HL-60/S4 treated with phorbol 12-myristate 13-acetate at 8.2 ng/mL for 4 days and 3 days (cell line): ENCODE measurements around the gene APOA1.

Experiments
- in situ Hi-C: fragments of 300-500 bp; cut with MboI; formaldehyde crosslinking; loops from 2 replicates; pipeline ENCODE4 v1.15.0; 2022; ENCODE audit warnings: low sequenced_read_pairs

APOA1 gene

DNA sequence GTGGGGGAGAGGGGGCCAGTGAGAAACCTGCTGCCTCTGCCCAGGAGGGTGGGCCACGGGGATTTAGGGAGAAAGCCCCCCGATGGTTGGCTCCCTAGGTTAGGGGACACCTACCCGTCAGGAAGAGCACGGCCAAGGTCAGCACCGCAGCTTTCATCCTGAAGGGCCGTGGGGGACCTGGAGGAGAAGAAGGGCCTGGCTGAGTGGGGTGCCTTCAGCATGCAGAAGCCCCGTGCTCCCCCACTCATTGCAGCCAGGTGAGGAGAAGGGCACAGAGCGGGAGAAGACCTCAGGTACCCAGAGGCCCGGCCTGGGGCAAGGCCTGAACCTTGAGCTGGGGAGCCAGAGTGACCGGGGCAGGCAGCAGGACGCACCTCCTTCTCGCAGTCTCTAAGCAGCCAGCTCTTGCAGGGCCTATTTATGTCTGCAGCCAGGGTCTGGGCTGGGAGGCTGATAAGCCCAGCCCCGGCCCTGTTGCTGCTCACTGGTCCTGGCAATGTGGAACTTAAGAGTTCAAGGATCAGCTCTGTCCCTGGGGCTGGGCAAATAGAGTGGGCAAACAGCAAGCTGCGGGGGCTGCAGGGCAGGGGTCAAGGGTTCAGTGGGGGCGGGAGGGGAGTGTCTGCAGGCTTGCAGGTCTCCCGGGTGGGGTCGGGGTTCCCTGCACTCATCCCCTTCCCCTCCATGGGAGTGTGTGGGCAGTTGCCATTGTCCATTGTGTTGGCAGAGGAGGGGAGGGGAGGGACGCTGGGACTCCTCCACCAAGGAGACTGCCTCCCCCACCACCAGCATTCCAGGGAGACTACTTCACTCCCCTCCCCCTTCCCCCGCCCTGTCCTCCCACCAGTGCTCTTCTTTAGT, at the start of gene APOA1:
Gene APOA1 (minus strand): TSS at position 392 of the 861 bp plus-strand sequence. CDS start 235 bp downstream, at position 157.
- in situ Hi-C loops: no loop called here

- in situ Hi-C loops: no loop called here
Observed at GRCh38 chr11:116885951-116886655, 48.7 kb upstream of the APOA1 start.

DNA sequence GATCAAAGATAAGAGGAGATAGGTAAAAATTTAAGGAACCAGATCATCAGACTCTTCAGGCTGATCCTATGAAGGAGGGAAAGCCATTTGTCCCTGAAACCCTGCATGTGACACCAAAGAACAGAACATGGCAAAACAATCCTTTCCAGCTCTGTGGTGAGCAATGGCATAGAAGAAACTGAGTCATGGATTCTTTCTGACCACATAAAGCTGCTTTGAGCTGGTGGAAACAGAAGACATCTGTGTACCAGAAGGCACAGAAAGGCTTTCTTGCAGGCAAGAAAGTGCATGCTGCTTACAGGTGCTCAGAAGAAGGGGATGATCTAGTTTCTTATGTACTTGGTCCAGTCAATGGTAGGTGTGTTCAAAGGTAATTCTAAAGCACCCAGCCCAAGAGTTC, 45.0 kb upstream of the APOA1 start:
- in situ Hi-C loops: no loop called here

- in situ Hi-C loops: no loop called here
Observed at GRCh38 chr11:116881143-116881542, 43.7 kb upstream of the APOA1 start.

DNA sequence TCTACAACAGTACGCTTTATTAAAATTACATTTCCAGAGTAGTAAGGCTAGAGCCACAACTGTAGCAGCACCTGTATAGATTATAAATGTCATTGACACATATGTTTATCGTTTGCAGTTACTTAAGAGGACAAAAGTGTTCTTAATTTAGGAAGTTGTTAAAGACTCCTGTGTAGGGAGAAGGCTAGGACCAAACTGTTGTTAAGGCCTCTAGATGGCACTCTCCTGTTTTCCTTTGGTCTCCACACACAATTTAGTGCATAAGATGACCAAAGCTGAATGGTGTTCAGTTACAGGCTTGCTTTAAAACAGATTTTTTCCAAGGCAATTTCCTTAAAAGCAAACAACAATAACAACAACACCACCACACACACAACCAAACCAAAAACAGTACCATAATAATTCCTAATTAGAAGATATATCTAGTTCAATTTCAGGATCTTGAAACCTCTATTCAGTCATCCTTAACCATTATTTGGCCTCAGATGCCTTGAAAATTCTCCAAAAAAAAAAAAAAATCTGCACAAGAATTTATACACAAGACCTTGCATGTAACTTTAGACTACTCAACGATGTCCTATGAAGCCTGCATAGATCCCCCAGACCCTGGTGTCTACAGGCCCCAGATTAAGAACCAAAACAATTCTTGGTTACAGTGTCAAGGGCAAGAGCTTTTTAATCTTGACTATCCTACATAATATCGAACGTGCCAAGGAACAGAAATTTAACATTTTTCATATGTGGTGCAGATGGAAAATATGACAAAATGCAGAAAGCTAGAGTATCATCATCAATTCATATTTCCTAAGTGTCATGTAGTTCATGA, 42.6 kb upstream of the APOA1 start:
- in situ Hi-C loops: loop anchor here (10.0 kb wide), 1 partner anchor 225 kb away; no protein-coding TSS in a partner anchor

GRCh38 chr11:116876656-116877055, 39.2 kb upstream of the APOA1 start:
- in situ Hi-C loops: loop anchor here (10.0 kb wide), 1 partner anchor 228 kb away; no protein-coding TSS in a partner anchor

- in situ Hi-C loops: loop anchor here (10.0 kb wide), 1 partner anchor 230 kb away; no protein-coding TSS in a partner anchor
Observed at GRCh38 chr11:116875194-116875593, 37.8 kb upstream of the APOA1 start.

DNA sequence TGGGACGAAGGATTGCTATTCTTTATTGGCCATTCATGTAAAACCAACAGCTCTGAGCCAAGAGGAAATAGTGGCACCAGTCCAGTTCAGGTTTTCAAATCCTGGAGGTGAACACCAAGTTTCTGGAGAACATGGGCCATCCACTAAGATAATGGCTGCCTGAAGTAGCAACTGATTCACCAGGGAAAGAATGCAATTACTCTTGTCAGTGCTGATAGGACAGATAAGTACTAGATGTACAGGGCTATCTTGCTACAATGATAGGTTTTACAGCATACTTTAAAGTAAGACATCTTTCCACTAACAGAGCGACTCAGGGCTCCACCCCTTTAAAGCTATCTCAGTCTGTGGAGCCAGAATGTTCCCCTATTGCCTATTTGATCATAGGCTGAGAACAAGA, 36.8 kb upstream of the APOA1 start:
- in situ Hi-C loops: loop anchor here (10.0 kb wide), 1 partner anchor 231 kb away; no protein-coding TSS in a partner anchor

- in situ Hi-C loops: loop anchor here (10.0 kb wide), 1 partner anchor 231 kb away; no protein-coding TSS in a partner anchor
Observed at GRCh38 chr11:116873381-116873780, 36.0 kb upstream of the APOA1 start.

GRCh38 chr11:116871248-116871647, 33.8 kb upstream of the APOA1 start:
- in situ Hi-C loops: loop anchor here (10.0 kb wide), 1 partner anchor 234 kb away; no protein-coding TSS in a partner anchor

DNA sequence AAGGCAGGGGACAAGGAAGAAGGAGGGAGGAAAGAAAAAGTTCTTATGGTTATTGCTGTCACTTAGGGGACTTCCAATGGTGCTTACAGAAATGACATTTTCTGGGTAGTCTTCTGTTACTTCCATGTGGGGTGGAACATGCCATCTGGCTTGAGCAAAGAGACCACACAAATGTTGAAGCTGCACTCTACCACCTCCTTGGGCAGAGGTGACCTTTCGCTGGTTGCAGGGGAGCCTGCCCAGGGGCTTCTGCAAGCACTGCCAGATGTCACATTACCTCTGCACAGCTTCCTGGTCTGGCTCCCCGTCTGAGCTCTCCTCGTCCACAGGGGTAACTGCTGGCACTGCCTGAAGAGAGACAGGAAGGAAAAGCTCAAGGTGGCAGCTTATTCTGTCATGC, 32.6 kb upstream of the APOA1 start:
- in situ Hi-C loops: loop anchor here (10.0 kb wide), 1 partner anchor 235 kb away; no protein-coding TSS in a partner anchor

- in situ Hi-C loops: loop anchor here (10.0 kb wide), 1 partner anchor 235 kb away; no protein-coding TSS in a partner anchor
Observed at GRCh38 chr11:116869610-116870009, 32.2 kb upstream of the APOA1 start.

DNA sequence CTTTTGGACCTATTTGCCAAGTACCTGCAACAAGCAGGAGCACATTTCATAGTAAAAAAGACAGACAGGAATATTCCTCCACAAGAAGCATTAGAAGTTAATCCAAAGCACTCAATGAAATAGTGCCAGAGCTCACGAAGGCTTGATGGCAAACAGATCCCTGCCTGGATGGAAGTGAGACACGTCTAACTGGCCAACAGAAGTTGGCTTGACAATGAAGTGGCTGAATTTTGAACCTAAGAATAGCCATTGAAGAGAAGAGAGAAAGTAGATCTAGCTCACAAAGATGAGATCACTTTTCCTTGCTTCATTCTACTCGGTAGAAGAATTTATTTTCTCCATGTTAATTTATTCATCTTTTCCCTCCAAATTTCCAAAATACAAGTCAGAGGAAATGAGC, 30.6 kb upstream of the APOA1 start:
- in situ Hi-C loops: no loop called here

GRCh38 chr11:116867619-116868018, 30.2 kb upstream of the APOA1 start:
- in situ Hi-C loops: no loop called here

DNA sequence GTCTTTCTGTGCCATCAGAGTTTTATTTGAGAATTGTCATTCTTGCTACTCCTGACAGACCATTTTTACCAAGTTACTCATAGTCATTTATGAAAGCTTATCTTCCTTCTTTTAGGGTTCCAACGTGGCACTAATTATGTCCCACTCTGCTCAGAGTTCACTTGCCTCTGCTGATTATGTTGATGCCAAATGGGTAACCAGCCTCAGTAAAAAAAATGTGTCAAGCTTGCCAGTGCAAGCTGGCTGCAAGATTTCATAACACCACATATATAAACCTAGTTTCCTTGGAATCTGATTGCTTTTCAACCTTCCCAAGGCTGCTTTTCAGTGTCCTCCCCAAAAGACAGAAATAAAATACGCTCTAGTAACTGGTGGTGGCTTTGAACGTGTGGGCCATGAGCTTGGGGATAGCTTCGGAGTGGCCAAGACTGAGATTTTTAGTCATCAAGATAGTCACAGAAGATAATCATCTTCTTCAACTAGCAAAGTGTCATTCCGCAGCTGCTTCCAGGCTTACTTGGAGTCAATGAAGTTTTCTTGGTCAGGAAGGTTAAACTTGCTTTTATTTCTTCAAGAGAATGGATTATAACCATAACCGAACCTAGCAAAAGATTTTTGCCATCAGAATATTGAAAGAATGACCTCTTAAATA, 29.5 kb upstream of the APOA1 start:
- in situ Hi-C loops: no loop called here

DNA sequence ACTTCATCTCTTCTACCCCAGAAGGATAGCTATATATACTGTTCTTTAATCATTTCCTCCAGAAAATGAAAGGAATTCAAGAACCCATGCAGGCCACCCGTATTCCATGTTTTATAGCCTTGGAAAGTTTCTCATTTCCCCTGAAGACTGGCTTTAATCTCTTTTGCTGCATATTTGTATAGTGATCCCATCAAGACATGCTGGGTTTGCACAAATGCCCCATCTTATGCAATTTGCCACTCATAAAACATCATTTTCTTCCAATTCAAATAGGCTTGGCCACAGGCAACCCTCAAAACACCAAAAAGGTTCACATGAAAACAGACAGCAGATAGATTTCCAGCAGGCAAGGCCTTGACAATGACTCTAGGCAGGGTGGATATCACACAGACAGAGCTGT, 28.3 kb upstream of the APOA1 start:
- in situ Hi-C loops: no loop called here

GRCh38 chr11:116864531-116864930, 27.1 kb upstream of the APOA1 start:
- in situ Hi-C loops: no loop called here

DNA sequence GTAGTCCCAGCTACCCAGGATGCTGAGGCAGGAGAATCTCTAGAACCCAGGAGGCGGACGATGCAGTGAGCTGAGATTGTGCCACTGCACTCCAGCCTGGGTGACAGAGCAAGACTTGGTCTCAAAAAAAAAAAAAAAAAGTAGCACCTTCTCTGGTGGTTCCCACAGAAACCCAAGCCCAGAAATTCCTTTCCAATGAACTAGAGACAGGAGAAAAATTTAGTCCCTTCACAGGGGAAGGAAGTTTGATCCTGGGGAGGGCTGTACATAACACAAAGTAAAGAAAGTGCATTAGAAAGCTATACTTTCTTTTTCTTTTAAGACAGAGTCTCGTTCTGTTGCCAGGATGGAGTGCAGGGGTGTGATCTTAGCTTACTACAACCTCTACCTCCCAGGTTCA, 25.5 kb upstream of the APOA1 start:
- in situ Hi-C loops: no loop called here

GRCh38 chr11:116862185-116862584, 24.8 kb upstream of the APOA1 start:
- in situ Hi-C loops: no loop called here

DNA sequence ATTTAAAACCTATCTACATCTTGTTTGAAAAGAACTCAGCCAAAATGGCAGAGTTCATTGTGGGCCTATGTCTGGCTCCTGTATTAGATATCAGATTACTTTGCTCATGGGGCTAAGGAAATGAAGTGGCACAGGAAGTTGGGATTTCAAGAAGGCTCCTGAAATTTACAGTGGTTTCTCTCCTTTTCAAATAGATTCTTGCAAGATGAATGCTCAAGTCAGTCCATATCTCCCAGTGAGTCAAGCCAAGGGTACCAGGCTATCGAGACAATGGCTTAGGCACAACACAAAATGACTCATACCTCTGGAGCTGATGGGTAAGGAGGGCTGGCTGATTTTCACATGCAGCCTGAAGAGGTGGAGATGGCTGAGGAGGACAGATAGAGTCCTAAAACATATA, 24.1 kb upstream of the APOA1 start:
- in situ Hi-C loops: no loop called here
